GM21526 (cell line): ENCODE data around the gene CENPM.
"Not testable (repeated sequence)": the region's sequence is repeated elsewhere in the genome, so short reads cannot be mapped to it uniquely, and the experiment has no call there.

Experiments
- ATAC-seq: cut with Tn5 transposase; IDR thresholded peaks from one replicate; pipeline ENCODE4 v1.9.1; 2021; ENCODE audit warnings: moderate library complexity; ENCODE audit not compliant: unreplicated experiment, low FRiP score

The CENPM gene

GRCh38 chr22:41966607-41967240 lies 19.8 kb upstream of the CENPM start:
- no peak for ATAC-seq

- ATAC-seq: no peak
Measured at GRCh38 chr22:41966225-41966606, 19.3 kb upstream of the CENPM start.

GRCh38 chr22:41964112-41964491 lies 17.1 kb upstream of the CENPM start:
- no peak for ATAC-seq

GRCh38 chr22:41963453-41964111 lies 16.6 kb upstream of the CENPM start:
- ATAC-seq: no peak

- ATAC-seq: no peak
Measured at GRCh38 chr22:41957941-41958556, 11.1 kb upstream of the CENPM start.

- ATAC-seq: no peak
Measured at GRCh38 chr22:41952713-41953112, 5.8 kb upstream of the CENPM start.

GRCh38 chr22:41951898-41952474 lies 5.0 kb upstream of the CENPM start, which contains the start of gene SMIM45:
TSS of gene SMIM45 (plus strand) at chr22:41952150.
- no peak for ATAC-seq

GRCh38 chr22:41949297-41949965 lies 2.5 kb upstream of the CENPM start:
- ATAC-seq: no peak

GRCh38 chr22:41948928-41949296 lies 2.0 kb upstream of the CENPM start:
- ATAC-seq: not testable (repeated sequence)

GRCh38 chr22:41948142-41948541 lies 1.2 kb upstream of the CENPM start:
- no peak for ATAC-seq

GRCh38 chr22:41947424-41948080 lies 600 bp upstream of the CENPM start:
- ATAC-seq: no peak

GRCh38 chr22:41943661-41944209 lies 3.2 kb downstream of the CENPM start:
- ATAC-seq: no peak

GRCh38 chr22:41940832-41941765 lies 5.9 kb downstream of the CENPM start:
- ATAC-seq: peak; percentile 36

- ATAC-seq: peak; percentile 41
Measured at GRCh38 chr22:41939981-41940831, 6.7 kb downstream of the CENPM start.

- ATAC-seq: no peak
Measured at GRCh38 chr22:41936894-41937169, 10.1 kb downstream of the CENPM start.

- no peak for ATAC-seq
Measured at GRCh38 chr22:41935509-41935908, 11.4 kb downstream of the CENPM start.

- no peak for ATAC-seq
Measured at GRCh38 chr22:41935015-41935351, 12.0 kb downstream of the CENPM start.

GRCh38 chr22:41934284-41935014 lies 12.5 kb downstream of the CENPM start:
- ATAC-seq: no peak
